Peyer's patch (tissue), 4 donors: ENCODE measurements around the gene BCL2L2. TPM values are rescaled to one million over a fixed set of nuclear protein-coding genes. Genes with fewer than 3 reads are reported as not detected.

Experiments used
- DNase-seq, 3 donors: peaks; one replicate each; pipeline ENCODE4 v3.0.0-alpha.2; 2017 to 2019
- H3K27ac ChIP-seq, 4 donors: fragments of 200-600 bp; sonication (generic); one replicate each; pipeline ENCODE4 v1.5.1; 2016 to 2019
- H3K27me3 ChIP-seq, 2 donors: fragments of 200-600 bp; sonication (generic); one replicate each; pipeline ENCODE4 v1.5.1; 2019
- H3K36me3 ChIP-seq, 3 donors: fragments of 200-600 bp; sonication (generic); one replicate each; pipeline ENCODE4 v1.5.1; 2016 to 2019
- H3K4me1 ChIP-seq, 4 donors: fragments of 200-600 bp; sonication (generic); one replicate each; pipeline ENCODE4 v1.5.1; 2016 to 2019
- H3K4me3 ChIP-seq, 4 donors: fragments of 200-600 bp; sonication (generic); 1 replicate in 3 of 4; 2 replicates in 1 of 4; pipeline ENCODE4 v1.5.1; 2016 to 2019; ENCODE audit warnings: mild to moderate bottlenecking in 1 of 4
- H3K9me3 ChIP-seq, 4 donors: fragments of 200-600 bp; sonication (generic); one replicate each; pipeline ENCODE4 v1.5.1; 2016 to 2019; ENCODE audit warnings: mild to moderate bottlenecking in 1 of 4
- POLR2A ChIP-seq, 2 donors: fragments of 450-650 bp; IDR thresholded peaks; one replicate each; pipeline ENCODE4 v1.5.1; 2017; ENCODE audit warnings: antibody characterized with exemption in 2 of 2, mild to moderate bottlenecking in 2 of 2, moderate library complexity in 2 of 2
- total RNA-seq, 4 donors: library from RNA; depleted of rRNA; stranded (reverse); fragments of >200 nt; gene quantifications; one replicate each; pipeline ENCODE4 v1.1.0, GENCODE V29; 2016
- TF ChIP-seq, protein P1 (sequence below), 6 experiments: fragments of 450-650 bp in 4 of 6; fragments of 200-600 bp in 2 of 6; sonication (generic) in 1 of 6; IDR thresholded peaks; one replicate each; pipeline ENCODE4 v1.5.1; 2017 to 2019; ENCODE audit warnings: antibody characterized with exemption in 6 of 6, mild to moderate bottlenecking in 3 of 6, moderate library complexity in 1 of 6

Gene BCL2L2
- total RNA-seq, 4 donors from 2014 or later, result 29.9 to 43.1 (median 32.0) TPM

DNA sequence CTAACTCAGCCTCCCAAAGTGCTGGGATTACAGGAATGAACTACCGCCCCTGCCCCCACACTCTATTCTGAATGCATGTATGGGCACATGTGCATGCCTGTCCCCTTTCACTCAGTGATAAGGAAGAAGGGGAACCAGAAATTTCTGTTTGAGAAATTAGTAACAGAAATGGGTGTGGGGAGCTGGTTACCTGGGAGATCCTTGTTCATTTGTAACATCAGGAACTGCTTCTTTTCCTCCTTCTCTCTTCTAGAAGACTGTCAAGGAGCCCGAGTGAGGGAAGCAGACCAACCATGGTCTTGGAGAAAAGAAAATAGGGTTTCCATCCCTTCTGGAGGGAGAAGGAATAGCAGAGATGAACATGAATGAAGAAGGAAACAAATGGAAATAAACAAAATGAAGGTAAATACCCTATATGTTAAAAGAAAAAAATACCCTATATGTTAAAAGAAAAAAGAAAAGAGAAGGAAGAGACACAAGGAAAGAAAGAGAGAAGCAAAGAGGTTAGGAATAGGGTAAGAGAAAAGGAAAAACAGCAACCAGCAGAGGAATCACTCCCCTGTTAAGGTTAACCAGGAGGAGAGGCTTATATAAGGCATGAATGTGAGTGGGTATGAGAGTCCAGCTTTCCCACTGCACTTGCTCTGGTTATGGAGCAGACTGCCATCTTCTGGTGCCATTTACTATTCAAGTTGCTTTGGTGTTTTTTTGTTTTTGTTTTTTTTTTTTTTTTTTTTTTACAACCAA lies 7.2 kb upstream of the BCL2L2 start:
- H3K36me3 ChIP-seq, result peaks cover 0 to 19% (median 0%) of the 10 kb centered on the region in 3 donors
- DNase-seq, result peak in 1 of 3 donors; percentile 62
- H3K27me3 ChIP-seq, result no peaks in the 10 kb centered on the region
- no peak overlapping the region for H3K4me3 ChIP-seq
- TF ChIP-seq, protein P1, sequence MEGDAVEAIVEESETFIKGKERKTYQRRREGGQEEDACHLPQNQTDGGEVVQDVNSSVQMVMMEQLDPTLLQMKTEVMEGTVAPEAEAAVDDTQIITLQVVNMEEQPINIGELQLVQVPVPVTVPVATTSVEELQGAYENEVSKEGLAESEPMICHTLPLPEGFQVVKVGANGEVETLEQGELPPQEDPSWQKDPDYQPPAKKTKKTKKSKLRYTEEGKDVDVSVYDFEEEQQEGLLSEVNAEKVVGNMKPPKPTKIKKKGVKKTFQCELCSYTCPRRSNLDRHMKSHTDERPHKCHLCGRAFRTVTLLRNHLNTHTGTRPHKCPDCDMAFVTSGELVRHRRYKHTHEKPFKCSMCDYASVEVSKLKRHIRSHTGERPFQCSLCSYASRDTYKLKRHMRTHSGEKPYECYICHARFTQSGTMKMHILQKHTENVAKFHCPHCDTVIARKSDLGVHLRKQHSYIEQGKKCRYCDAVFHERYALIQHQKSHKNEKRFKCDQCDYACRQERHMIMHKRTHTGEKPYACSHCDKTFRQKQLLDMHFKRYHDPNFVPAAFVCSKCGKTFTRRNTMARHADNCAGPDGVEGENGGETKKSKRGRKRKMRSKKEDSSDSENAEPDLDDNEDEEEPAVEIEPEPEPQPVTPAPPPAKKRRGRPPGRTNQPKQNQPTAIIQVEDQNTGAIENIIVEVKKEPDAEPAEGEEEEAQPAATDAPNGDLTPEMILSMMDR (IDR thresholded peaks at IDR 0.05), result peak in 3 of 6 experiments; percentile 33 to 45 (median 34)
- TF ChIP-seq POLR2A (IDR thresholded peaks at IDR 0.05), result no peak
- H3K27ac ChIP-seq, result peak overlapping the region in 1 of 4 donors; percentile 6
- peaks cover 0 to 24% (median 2%) of the 10 kb centered on the region in 4 donors for H3K4me1 ChIP-seq
- no peaks in the 10 kb centered on the region for H3K9me3 ChIP-seq

DNA sequence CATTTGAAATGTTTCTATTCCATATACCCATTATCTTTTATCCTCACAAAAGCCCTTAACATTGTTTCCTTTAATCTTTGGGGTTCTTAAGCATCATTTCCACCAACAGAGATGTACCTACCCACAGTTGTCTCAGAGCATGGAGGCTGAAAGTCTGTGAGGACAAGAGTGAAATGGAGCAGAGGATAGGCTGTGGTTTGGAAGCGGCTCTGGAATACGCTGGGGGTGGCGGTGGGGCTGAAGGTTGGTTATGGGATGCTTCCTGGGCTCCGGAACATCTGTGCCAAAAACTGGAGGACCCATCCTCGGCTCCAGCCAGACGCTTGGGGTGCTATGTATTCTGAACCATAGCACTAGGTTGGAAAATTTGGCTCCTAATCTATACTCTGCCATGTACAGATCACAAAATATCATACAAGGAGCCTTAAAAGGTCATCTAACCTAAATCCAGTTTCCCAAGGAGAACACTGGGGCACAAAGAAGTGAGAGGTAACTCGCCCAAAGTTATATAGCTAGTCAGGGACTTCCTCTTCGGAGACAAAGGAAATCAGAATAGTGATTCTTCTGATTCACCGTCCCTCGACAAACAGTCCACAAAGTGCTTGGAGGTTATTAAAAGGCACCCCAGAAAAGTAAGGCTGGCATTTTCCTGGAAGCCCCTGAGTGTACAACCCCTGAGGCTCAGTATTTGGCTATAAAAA lies 6.5 kb upstream of the BCL2L2 start:
- DNase-seq, result no peak
- H3K9me3 ChIP-seq, result no peaks in the 10 kb centered on the region
- peaks cover 0 to 16% (median 2%) of the 10 kb centered on the region in 4 donors for H3K4me1 ChIP-seq
- H3K36me3 ChIP-seq, result peaks cover 0 to 19% (median 0%) of the 10 kb centered on the region in 3 donors
- TF ChIP-seq POLR2A (IDR thresholded peaks at IDR 0.05), result no peak
- TF ChIP-seq, protein P1 (IDR thresholded peaks at IDR 0.05), result no peak
- peak overlapping the region; percentile 76 to 96 (median 82) for H3K4me3 ChIP-seq
- no peaks in the 10 kb centered on the region for H3K27me3 ChIP-seq
- H3K27ac ChIP-seq, result peak overlapping the region; percentile 97 to 100 (median 100)

DNA sequence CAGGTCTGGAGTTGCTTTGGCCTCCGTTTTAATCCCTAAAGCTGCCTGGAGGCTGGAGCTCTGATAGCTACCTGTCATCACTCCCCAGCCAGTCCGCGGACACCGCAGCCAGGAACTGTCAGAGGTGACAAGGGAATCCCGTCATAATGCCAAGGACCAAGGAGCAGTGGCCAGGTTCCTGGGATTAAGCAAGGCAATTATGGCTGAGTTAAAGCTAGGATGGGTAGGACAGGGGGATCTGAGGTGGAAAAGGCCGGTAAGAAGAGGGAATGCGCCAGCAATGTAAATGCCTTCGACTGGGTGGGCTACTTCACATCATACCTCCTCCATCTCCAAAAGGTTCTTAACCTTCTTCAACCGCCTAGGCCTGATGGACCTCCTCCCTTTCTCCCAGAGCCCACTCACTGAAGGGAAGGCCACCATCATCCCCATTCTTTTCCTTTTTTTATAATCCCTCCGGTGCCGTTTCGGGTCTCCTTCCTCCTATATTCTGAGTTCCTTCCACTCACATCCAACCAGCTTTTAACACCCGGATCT lies 5.9 kb upstream of the BCL2L2 start:
- H3K4me1 ChIP-seq, result peaks cover 0 to 19% (median 2%) of the 10 kb centered on the region in 4 donors
- H3K36me3 ChIP-seq, result peaks cover 0 to 19% (median 0%) of the 10 kb centered on the region in 3 donors
- peak overlapping the region; percentile 76 to 96 (median 82) for H3K4me3 ChIP-seq
- no peaks in the 10 kb centered on the region for H3K27me3 ChIP-seq
- H3K9me3 ChIP-seq, result no peaks in the 10 kb centered on the region
- TF ChIP-seq, protein P1 (IDR thresholded peaks at IDR 0.05), result no peak
- peak in 1 of 2 donors; percentile 11 for TF ChIP-seq POLR2A (IDR thresholded peaks at IDR 0.05)
- peak; percentile 45 to 76 (median 73) for DNase-seq
- peak overlapping the region; percentile 97 to 100 (median 100) for H3K27ac ChIP-seq

DNA sequence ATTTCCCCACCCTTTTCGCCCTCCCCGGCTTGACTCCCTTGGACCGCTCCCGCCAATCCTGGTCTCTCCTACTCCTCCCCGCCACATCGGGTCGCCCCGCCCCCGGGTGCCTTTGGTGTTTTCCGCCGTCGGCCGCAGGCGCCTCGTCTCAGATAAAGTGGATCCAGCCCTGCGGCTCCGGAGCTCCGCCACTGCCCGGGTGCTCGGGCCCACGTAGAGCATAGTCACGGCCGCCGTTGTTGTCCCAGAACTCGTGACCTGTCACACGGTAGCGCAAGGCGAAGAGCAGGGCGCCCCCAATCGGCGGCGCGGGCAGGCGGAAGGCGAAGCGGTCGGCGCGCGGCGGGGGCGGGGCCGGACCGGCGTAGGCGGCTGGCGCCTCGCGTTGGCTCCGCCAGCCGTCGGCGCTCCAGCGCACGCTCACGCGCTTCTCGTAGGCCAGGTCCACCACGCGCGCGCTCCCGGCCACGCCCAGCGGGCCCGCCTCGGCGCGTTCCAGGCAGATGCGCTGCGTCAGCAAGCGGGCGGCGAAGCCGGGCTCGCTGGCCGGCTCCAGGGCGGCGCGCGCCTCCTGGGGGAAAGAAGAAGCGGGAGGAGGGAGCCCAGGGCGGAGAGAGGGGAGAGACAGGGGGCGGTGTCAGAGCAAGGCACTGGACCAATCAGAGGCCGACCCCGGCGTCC lies 5.2 kb upstream of the BCL2L2 start:
- peaks cover 0 to 25% (median 4%) of the 10 kb centered on the region in 4 donors for H3K4me1 ChIP-seq
- H3K36me3 ChIP-seq, result peaks cover 0 to 19% (median 0%) of the 10 kb centered on the region in 3 donors
- no peaks in the 10 kb centered on the region for H3K27me3 ChIP-seq
- TF ChIP-seq, protein P1 (IDR thresholded peaks at IDR 0.05), result peak; percentile 73 to 95 (median 82)
- peak; percentile 28 to 71 for TF ChIP-seq POLR2A (IDR thresholded peaks at IDR 0.05)
- no peaks in the 10 kb centered on the region for H3K9me3 ChIP-seq
- H3K4me3 ChIP-seq, result peak overlapping the region; percentile 76 to 96 (median 82)
- H3K27ac ChIP-seq, result peak overlapping the region; percentile 97 to 100 (median 100)
- peak; percentile 94 to 99 (median 98) for DNase-seq

DNA sequence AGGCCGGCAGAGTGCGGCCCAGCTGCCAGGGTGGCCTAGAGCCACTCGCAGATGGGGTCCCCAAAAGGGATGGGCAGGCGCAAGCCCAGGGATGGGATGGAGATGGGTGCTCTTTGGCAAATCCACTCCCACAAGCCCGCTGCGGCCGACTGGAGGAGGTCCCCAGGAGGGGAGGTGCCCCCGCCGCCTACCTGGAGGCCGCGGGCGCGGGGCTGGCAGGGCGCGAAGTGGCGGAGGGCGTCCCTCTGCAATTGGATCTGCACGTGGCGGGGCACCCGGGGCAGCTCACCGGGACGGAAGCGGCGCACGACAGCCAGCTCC lies 4.7 kb upstream of the BCL2L2 start:
- Histone ChIP-seq H3K4me3 (peak overlapping the region; percentile 76 to 96 (median 82)), H3K36me3 (peaks cover 0 to 19% (median 0%) of the 10 kb centered on the region in 3 donors), H3K27ac (peak overlapping the region; percentile 97 to 100 (median 100)), H3K9me3 (no peaks in the 10 kb centered on the region), H3K27me3 (no peaks in the 10 kb centered on the region), H3K4me1 (peaks cover 0 to 25% (median 4%) of the 10 kb centered on the region in 4 donors)
- DNase-seq, result no peak
- TF ChIP-seq, protein P1 (IDR thresholded peaks at IDR 0.05), result no peak
- TF ChIP-seq POLR2A (IDR thresholded peaks at IDR 0.05), result peak; percentile 68 to 69
